Neural progenitor cell (in vitro differentiated cells): ENCODE data around the gene ENTPD7.

ENCODE experiments used
- EZH2 ChIP-seq: fragments of 200-600 bp; sonication (generic); IDR thresholded peaks from 2 replicates; pipeline ENCODE4 v1.6.1; 2017; ENCODE audit warnings: antibody characterized with exemption, mild to moderate bottlenecking, moderate library complexity
- EZH2phosphoT487 ChIP-seq: fragments of 200-600 bp; sonication (generic); IDR thresholded peaks from 2 replicates; pipeline ENCODE4 v1.6.1; 2017; ENCODE audit warnings: antibody characterized with exemption
- TF ChIP-seq, protein P1 (sequence below): fragments of 200-600 bp; sonication (generic); IDR thresholded peaks from 2 replicates; pipeline ENCODE4 v1.5.1; 2017; ENCODE audit warnings: antibody characterized with exemption, mild to moderate bottlenecking

DNA sequence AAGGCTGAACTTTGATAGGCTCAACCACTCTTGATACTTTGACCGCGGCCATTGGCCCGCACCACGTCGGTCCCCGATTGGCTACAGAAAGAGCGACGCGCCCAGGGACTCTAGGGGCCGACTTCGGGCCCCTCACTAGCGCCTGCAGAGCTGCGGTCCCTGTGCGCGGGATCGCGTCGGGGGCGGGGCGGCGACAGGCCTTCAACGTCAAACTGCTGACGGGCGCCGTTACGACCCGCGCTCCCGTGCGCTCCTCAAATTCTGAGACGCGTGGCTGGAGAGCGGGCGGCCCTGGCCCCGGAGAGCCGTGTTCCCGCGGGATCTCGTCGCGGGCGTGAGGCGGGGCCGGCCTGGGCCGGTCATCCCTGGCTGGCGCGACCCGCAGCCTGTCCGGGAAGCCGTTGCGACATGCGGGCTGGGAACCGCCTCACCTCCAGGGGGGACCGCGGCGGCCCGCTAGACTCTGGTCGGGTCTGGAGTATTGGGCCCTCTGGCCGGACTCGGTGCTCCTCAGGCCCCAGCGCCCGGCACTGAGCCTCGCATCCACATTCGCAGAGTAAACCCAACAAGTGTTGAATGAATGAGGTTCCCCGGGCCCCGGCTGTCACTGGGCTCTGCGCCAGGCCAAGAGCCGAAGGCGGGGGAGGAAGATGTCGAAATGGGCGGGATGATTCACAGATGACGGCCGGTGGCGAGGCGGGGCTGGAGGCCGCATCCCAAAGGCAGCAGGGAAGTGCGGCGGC lies 38.4 kb upstream of the ENTPD7 start:
- TF ChIP-seq, protein P1, sequence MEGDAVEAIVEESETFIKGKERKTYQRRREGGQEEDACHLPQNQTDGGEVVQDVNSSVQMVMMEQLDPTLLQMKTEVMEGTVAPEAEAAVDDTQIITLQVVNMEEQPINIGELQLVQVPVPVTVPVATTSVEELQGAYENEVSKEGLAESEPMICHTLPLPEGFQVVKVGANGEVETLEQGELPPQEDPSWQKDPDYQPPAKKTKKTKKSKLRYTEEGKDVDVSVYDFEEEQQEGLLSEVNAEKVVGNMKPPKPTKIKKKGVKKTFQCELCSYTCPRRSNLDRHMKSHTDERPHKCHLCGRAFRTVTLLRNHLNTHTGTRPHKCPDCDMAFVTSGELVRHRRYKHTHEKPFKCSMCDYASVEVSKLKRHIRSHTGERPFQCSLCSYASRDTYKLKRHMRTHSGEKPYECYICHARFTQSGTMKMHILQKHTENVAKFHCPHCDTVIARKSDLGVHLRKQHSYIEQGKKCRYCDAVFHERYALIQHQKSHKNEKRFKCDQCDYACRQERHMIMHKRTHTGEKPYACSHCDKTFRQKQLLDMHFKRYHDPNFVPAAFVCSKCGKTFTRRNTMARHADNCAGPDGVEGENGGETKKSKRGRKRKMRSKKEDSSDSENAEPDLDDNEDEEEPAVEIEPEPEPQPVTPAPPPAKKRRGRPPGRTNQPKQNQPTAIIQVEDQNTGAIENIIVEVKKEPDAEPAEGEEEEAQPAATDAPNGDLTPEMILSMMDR = no peak
- TF ChIP-seq EZH2 = no peak
- TF ChIP-seq EZH2phosphoT487 = no peak
